UCSD-AML1 (cell line): Measurements from ENCODE around the gene DDX1.

Experiments used
- DNase-seq: peaks from one replicate; lab custom pipeline; 2025; ENCODE audit not compliant: unreplicated experiment; lab: John Stamatoyannopoulos, UW

Gene DDX1

GRCh38 chr2:15642815-15643500 lies 51.3 kb downstream of the DDX1 start:
- DNase-seq, result no peak

GRCh38 chr2:15643791-15644585 lies 52.3 kb downstream of the DDX1 start:
- no peak for DNase-seq

GRCh38 chr2:15645300-15645699 lies 53.6 kb downstream of the DDX1 start:
- no peak for DNase-seq

GRCh38 chr2:15645720-15646385 lies 54.2 kb downstream of the DDX1 start:
- no peak for DNase-seq

- no peak for DNase-seq
These were observed 55.0 kb downstream of the DDX1 start for GRCh38 chr2:15646661-15647060.

- DNase-seq, result no peak
These were observed 56.2 kb downstream of the DDX1 start for GRCh38 chr2:15647622-15648590.

- DNase-seq, result no peak
These were observed 57.2 kb downstream of the DDX1 start for GRCh38 chr2:15648593-15649525.

GRCh38 chr2:15649561-15650255 lies 58.0 kb downstream of the DDX1 start:
- DNase-seq, result no peak

- DNase-seq, result no peak
These were observed 59.1 kb downstream of the DDX1 start for GRCh38 chr2:15650616-15651366.

GRCh38 chr2:15651367-15651727 lies 59.7 kb downstream of the DDX1 start:
- no peak for DNase-seq

- DNase-seq, result no peak
These were observed 60.6 kb downstream of the DDX1 start for GRCh38 chr2:15652252-15652651.

- DNase-seq, result no peak
These were observed 61.1 kb downstream of the DDX1 start for GRCh38 chr2:15652801-15653200.

GRCh38 chr2:15653806-15654726 lies 62.4 kb downstream of the DDX1 start:
- no peak for DNase-seq

- DNase-seq, result no peak
These were observed 63.0 kb downstream of the DDX1 start for GRCh38 chr2:15654727-15655073.

- DNase-seq, result no peak
These were observed 63.6 kb downstream of the DDX1 start for GRCh38 chr2:15655123-15655887.

- no peak for DNase-seq
These were observed 64.4 kb downstream of the DDX1 start for GRCh38 chr2:15656090-15656489.

- DNase-seq, result no peak
These were observed 66.1 kb downstream of the DDX1 start for GRCh38 chr2:15657759-15658158.
